ENCODE measurements around the gene DTNA.

DNA sequence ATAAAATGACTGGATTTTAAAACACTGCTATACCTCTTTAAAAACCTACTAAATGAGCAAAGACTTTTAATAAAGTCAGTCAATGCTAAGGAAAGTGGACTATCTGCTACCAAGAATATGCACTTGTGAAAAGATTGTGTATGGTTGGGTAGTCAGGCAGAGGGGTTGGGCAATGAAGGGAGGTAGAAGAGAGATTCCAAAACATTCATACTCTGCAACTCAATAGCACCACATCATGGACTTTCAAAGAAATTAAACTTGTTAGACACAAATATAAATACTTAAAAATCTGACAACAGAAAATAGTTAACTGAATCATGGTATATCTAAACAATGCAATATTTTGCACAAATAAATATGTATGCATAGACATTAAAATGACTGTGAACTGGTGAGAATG is 191.2 kb downstream of the DTNA start:
- TF ChIP-seq, protein P1, sequence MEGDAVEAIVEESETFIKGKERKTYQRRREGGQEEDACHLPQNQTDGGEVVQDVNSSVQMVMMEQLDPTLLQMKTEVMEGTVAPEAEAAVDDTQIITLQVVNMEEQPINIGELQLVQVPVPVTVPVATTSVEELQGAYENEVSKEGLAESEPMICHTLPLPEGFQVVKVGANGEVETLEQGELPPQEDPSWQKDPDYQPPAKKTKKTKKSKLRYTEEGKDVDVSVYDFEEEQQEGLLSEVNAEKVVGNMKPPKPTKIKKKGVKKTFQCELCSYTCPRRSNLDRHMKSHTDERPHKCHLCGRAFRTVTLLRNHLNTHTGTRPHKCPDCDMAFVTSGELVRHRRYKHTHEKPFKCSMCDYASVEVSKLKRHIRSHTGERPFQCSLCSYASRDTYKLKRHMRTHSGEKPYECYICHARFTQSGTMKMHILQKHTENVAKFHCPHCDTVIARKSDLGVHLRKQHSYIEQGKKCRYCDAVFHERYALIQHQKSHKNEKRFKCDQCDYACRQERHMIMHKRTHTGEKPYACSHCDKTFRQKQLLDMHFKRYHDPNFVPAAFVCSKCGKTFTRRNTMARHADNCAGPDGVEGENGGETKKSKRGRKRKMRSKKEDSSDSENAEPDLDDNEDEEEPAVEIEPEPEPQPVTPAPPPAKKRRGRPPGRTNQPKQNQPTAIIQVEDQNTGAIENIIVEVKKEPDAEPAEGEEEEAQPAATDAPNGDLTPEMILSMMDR (IDR thresholded peaks at IDR 0.05; ENCODE audit: low read depth, low read length, poor library complexity, severe bottlenecking): no peak
- no peak for TF ChIP-seq EZH2phosphoT487 (IDR thresholded peaks at IDR 0.05; ENCODE audit: borderline replicate concordance, low read length)

Measured in DOHH2 (cell line).